Endothelial cell of umbilical vein (primary cell): Measurements from ENCODE around the gene DLG1. TPM values are rescaled to one million over a fixed set of nuclear protein-coding genes. Genes with fewer than 3 reads are reported as not detected.

Experiments
- BruUV-seq: library from RNA; stranded (reverse); fragments of 400-500 nt; replicated peaks from 2 replicates; lab custom pipeline; 2021; lab: Mats Ljungman, UMichigan
- CTCF ChIA-PET: fragments of 300-600, 350-600 bp; sonication (Branson Sonifier 250); formaldehyde crosslinking; loops from one replicate; lab custom pipeline; 2021; ENCODE audit warnings: antibody characterized with exemption, inconsistent platforms; lab: Charles Lee
- POLR2A ChIA-PET: fragments of 300-600, 350-600 bp; sonication (Branson Sonifier 250); formaldehyde crosslinking; loops from one replicate; lab custom pipeline; 2021; ENCODE audit warnings: antibody characterized with exemption, inconsistent platforms; lab: Charles Lee
- DNase-seq: peaks from one replicate; pipeline ENCODE4 v3.0.0-alpha.2; 2011; ENCODE audit warnings: low read depth, low spot score
- FAIRE-seq: peaks from 2 replicates; lab custom pipeline; 2011; peaks lifted over from hg19 to GRCh38; lab: Jason Lieb, UNC
- H2AFZ ChIP-seq: 2 replicates; pipeline ENCODE4 v1.6.0; 2012; ENCODE audit warnings: low read depth, low read length, control low read depth, inconsistent platforms
- H3K27ac ChIP-seq: 2 replicates; pipeline ENCODE4 v1.5.1; 2011; ENCODE audit warnings: low read depth, mild to moderate bottlenecking, control low read depth, low read length, moderate library complexity; ENCODE audit not compliant: insufficient read depth
- H3K27me3 ChIP-seq, 2 experiments: 2 replicates each; pipeline versions ENCODE4 v1.6.0 to v1.6.1; 2011; ENCODE audit warnings: low read length in 2 of 2, mixed read lengths in 1 of 2; ENCODE audit not compliant: control insufficient read depth in 2 of 2, insufficient read depth in 2 of 2
- H3K36me3 ChIP-seq, 2 experiments: 2 replicates in 1 of 2; 3 replicates in 1 of 2; pipeline ENCODE4 v1.5.1; 2011; ENCODE audit warnings: low read length in 2 of 2, mild to moderate bottlenecking in 1 of 2, moderate library complexity in 1 of 2; ENCODE audit not compliant: control insufficient read depth in 2 of 2, insufficient read depth in 2 of 2; ENCODE audit errors: extremely low read depth in 1 of 2
- H3K4me1 ChIP-seq: 3 replicates; pipeline ENCODE4 v1.5.1; 2011; ENCODE audit warnings: mild to moderate bottlenecking, low read length; ENCODE audit not compliant: control insufficient read depth, insufficient read depth; ENCODE audit errors: extremely low read depth
- H3K4me2 ChIP-seq: 2 replicates; pipeline ENCODE4 v1.6.1; 2011; ENCODE audit warnings: low read length, control low read depth, mixed read lengths; ENCODE audit not compliant: insufficient read depth
- H3K4me3 ChIP-seq, 3 experiments: fragments of 200-600 bp in 1 of 3; sonication (generic), shearing (Covaris generic) in 1 of 3; replicated peaks in 1 of 3; 2 replicates each; pipeline ENCODE4 v1.5.1; 2011 to 2016; ENCODE audit warnings: control low read depth in 3 of 3, low read length in 3 of 3, mild to moderate bottlenecking in 2 of 3, inconsistent platforms in 1 of 3, low read depth in 1 of 3, moderate library complexity in 1 of 3; ENCODE audit not compliant: insufficient read depth in 1 of 3
- H3K79me2 ChIP-seq: 2 replicates; pipeline ENCODE4 v1.6.0; 2012; ENCODE audit warnings: low read length, inconsistent platforms; ENCODE audit not compliant: control insufficient read depth, insufficient read depth
- H3K9ac ChIP-seq: replicated peaks from 2 replicates; pipeline ENCODE3; 2011; ENCODE audit warnings: low read length, control low read depth; ENCODE audit not compliant: insufficient read depth; ENCODE audit errors: extremely low read depth
- H3K9me1 ChIP-seq: replicated peaks from 3 replicates; pipeline ENCODE4 v1.6.0; 2011; ENCODE audit warnings: mild to moderate bottlenecking, low read length; ENCODE audit not compliant: control insufficient read depth, insufficient read depth; ENCODE audit errors: extremely low read depth
- H3K9me3 ChIP-seq: replicated peaks from 2 replicates; pipeline ENCODE4 v1.5.1; 2012; ENCODE audit warnings: low read length, inconsistent platforms; ENCODE audit not compliant: control insufficient read depth, insufficient read depth
- H4K20me1 ChIP-seq: replicated peaks from 2 replicates; pipeline ENCODE3; 2011; ENCODE audit warnings: mild to moderate bottlenecking, low read length; ENCODE audit not compliant: control insufficient read depth, insufficient read depth; ENCODE audit errors: extremely low read depth
- EZH2 ChIP-seq: IDR thresholded peaks from 2 replicates; pipeline ENCODE4 v1.6.1; 2012; ENCODE audit warnings: borderline replicate concordance, low read depth, mild to moderate bottlenecking, moderate library complexity, low read length, inconsistent platforms; ENCODE audit not compliant: severe bottlenecking
- FOS ChIP-seq: IDR thresholded peaks from 2 replicates; pipeline ENCODE4 v1.6.1; 2011; ENCODE audit warnings: mild to moderate bottlenecking, low read length, moderate library complexity, borderline replicate concordance; ENCODE audit not compliant: insufficient read depth
- GATA2 ChIP-seq: IDR thresholded peaks from 2 replicates; pipeline ENCODE4 v1.7.0; 2011; ENCODE audit warnings: low read depth, mild to moderate bottlenecking, moderate library complexity, mixed read lengths, low read length; ENCODE audit not compliant: insufficient read length, insufficient read depth
- JUN ChIP-seq: IDR thresholded peaks from 2 replicates; pipeline ENCODE4 v1.6.1; 2011; ENCODE audit warnings: borderline replicate concordance, low read depth; ENCODE audit not compliant: insufficient read length, insufficient read depth
- MYC ChIP-seq: IDR thresholded peaks from one replicate; pipeline ENCODE4 v1.6.1; 2011; ENCODE audit warnings: mild to moderate bottlenecking, low read depth, low read length
- POLR2A ChIP-seq: IDR thresholded peaks from 2 replicates; pipeline ENCODE4 v1.6.1; 2012; ENCODE audit warnings: low read depth, mild to moderate bottlenecking, control low read depth, low read length
- POLR2AphosphoS5 ChIP-seq: IDR thresholded peaks from 2 replicates; pipeline ENCODE4 v1.6.1; 2012; ENCODE audit warnings: low read depth, mild to moderate bottlenecking, control low read depth, low read length, moderate library complexity; ENCODE audit not compliant: insufficient read depth
- dilution Hi-C: fragments of 300-500 bp; cut with MboI; formaldehyde crosslinking; loops from one replicate; pipeline ENCODE4 v1.15.0; 2019; ENCODE audit warnings: low sequenced_read_pairs; ENCODE audit not compliant: extremely low pct_ligation_motif_present
- intact Hi-C: fragments of 100-400 bp; cut with micrococcal nuclease; formaldehyde crosslinking; loops from one replicate; pipeline ENCODE4 v1.10.0; 2022
- polyA plus RNA-seq, 4 experiments: library from polyadenylated mRNA; depleted of rRNA in 3 of 4; stranded (reverse) in 3 of 4; unstranded in 1 of 4; fragments of >200 nt; gene quantifications; 2 replicates each; pipeline versions ENCODE4 v1.2.1 to v1.2.3, GENCODE V29; 2011 to 2012; ENCODE audit warnings: missing spikeins in 1 of 4
- total RNA-seq: library from RNA; stranded (reverse); gene quantifications from 2 replicates; pipeline ENCODE4 v1.2.3, GENCODE V29; 2021
- TF ChIP-seq, protein P1 (sequence below): IDR thresholded peaks from 2 replicates; pipeline ENCODE4 v1.6.1; 2011; ENCODE audit not compliant: insufficient read depth, insufficient read length
- TF ChIP-seq, protein P2 (sequence below), 2 donors: IDR thresholded peaks; 1 replicate in 1 of 2; 2 replicates in 1 of 2; pipeline ENCODE4 v1.5.1; 2011; ENCODE audit warnings: low read length in 2 of 2, mild to moderate bottlenecking in 2 of 2, moderate library complexity in 2 of 2, control low read depth in 1 of 2, inconsistent platforms in 1 of 2, low read depth in 1 of 2; ENCODE audit not compliant: insufficient read depth in 1 of 2; ENCODE audit errors: extremely low read depth in 1 of 2

The DLG1 gene
- total and polyA plus RNA-seq, 2 donors (not counting 3 experiments of a cell fraction or from before 2014, with no cell fraction given): 26.5 to 80.1 TPM

DNA sequence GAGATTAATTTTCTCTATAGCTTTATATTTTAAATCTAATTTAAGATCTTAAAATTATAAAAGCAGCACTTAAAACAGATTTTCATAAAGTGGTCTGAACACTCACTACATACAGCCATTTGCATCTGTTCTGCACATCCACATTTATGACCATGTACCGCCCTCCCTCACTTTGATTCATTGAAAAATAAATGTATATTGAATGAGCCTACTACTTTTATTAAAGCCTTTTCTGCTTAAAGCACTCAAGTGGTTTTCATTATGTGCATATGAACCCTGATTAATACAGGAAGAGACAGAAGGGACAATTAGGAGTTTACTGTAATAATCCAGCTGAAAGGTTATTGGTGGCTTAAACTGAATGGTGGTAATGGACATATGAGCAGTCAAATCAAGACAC is 129.4 kb downstream of the DLG1 start:
- Histone ChIP-seq H3K9me1 (no peaks in the 10 kb centered on the region), H3K4me3 (no peak overlapping the region), H3K4me2 (no peak overlapping the region), H3K4me1 (no peaks in the 10 kb centered on the region), H4K20me1 (peaks cover 2% of the 10 kb centered on the region), H3K79me2 (peaks cover 34% of the 10 kb centered on the region), H3K27me3 (no peaks in the 10 kb centered on the region), H3K27ac (no peak overlapping the region), H3K9ac (no peak overlapping the region), H3K36me3 (no peaks in the 10 kb centered on the region), H3K9me3 (no peaks in the 10 kb centered on the region), H2AFZ (no peak overlapping the region)
- no peak for FAIRE-seq
- ChIA-PET POLR2A (no interaction called here), CTCF (interaction anchor here (2.0 to 2.3 kb wide), 3 partner anchors 13 to 18 kb away, joined by 6 to 7 read pairs (median 7); no protein-coding TSS in a partner anchor)
- intact Hi-C loops (no loop called here), dilution Hi-C loops (no loop called here)
- TF ChIP-seq, protein P1, sequence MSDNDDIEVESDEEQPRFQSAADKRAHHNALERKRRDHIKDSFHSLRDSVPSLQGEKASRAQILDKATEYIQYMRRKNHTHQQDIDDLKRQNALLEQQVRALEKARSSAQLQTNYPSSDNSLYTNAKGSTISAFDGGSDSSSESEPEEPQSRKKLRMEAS: no peak
- TF ChIP-seq POLR2A (no peak), FOS (no peak), POLR2AphosphoS5 (no peak), EZH2 (no peak), MYC (no peak), JUN (no peak), GATA2 (no peak)
- TF ChIP-seq, protein P2, sequence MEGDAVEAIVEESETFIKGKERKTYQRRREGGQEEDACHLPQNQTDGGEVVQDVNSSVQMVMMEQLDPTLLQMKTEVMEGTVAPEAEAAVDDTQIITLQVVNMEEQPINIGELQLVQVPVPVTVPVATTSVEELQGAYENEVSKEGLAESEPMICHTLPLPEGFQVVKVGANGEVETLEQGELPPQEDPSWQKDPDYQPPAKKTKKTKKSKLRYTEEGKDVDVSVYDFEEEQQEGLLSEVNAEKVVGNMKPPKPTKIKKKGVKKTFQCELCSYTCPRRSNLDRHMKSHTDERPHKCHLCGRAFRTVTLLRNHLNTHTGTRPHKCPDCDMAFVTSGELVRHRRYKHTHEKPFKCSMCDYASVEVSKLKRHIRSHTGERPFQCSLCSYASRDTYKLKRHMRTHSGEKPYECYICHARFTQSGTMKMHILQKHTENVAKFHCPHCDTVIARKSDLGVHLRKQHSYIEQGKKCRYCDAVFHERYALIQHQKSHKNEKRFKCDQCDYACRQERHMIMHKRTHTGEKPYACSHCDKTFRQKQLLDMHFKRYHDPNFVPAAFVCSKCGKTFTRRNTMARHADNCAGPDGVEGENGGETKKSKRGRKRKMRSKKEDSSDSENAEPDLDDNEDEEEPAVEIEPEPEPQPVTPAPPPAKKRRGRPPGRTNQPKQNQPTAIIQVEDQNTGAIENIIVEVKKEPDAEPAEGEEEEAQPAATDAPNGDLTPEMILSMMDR (IDR thresholded peaks at IDR 0.05; ENCODE audit: extremely low read depth in 1 of 2, insufficient read depth in 1 of 2, low read depth in 1 of 2, low read length in 2 of 2): no peak
- no peak for DNase-seq
- no TSS peak for BruUV-seq
